Anterior cingulate cortex (tissue), 58 donors: ENCODE measurements around the gene GDPD5.

Experiments
- DNase-seq, 58 donors: peaks; one replicate each; lab custom pipeline; 2025; lab: John Stamatoyannopoulos, UW

The GDPD5 gene

GRCh38 chr11:75475767-75476650, 49.7 kb downstream of the GDPD5 start:
- peak in 2 of 58 donors; percentile 6 to 33 for DNase-seq

- DNase-seq: peak in 8 of 58 donors; percentile 13 to 34 (median 20)
Observed at GRCh38 chr11:75474878-75475766, 50.6 kb downstream of the GDPD5 start.

GRCh38 chr11:75474240-75474639, 51.5 kb downstream of the GDPD5 start:
- no peak for DNase-seq

GRCh38 chr11:75473684-75474083, 52.1 kb downstream of the GDPD5 start:
- DNase-seq: no peak

GRCh38 chr11:75472081-75472732, 53.5 kb downstream of the GDPD5 start:
- no peak for DNase-seq

- no peak for DNase-seq
Observed at GRCh38 chr11:75471176-75471973, 54.4 kb downstream of the GDPD5 start.

- peak in 1 of 58 donors; percentile 24 for DNase-seq
Observed at GRCh38 chr11:75470476-75471080, 55.2 kb downstream of the GDPD5 start.

- no peak for DNase-seq
Observed at GRCh38 chr11:75469785-75470405, 55.8 kb downstream of the GDPD5 start.

- DNase-seq: no peak
Observed at GRCh38 chr11:75468534-75469340, 57.0 kb downstream of the GDPD5 start.

- DNase-seq: no peak
Observed at GRCh38 chr11:75467881-75468280, 57.9 kb downstream of the GDPD5 start.

GRCh38 chr11:75467311-75467710, 58.4 kb downstream of the GDPD5 start:
- DNase-seq: no peak

- DNase-seq: no peak
Observed at GRCh38 chr11:75465701-75466531, 59.8 kb downstream of the GDPD5 start.

- no peak for DNase-seq
Observed at GRCh38 chr11:75463106-75463774, 62.5 kb downstream of the GDPD5 start.

- no peak for DNase-seq
Observed at GRCh38 chr11:75462117-75462653, 63.6 kb downstream of the GDPD5 start.

GRCh38 chr11:75461151-75461550, 64.6 kb downstream of the GDPD5 start:
- no peak for DNase-seq

GRCh38 chr11:75456596-75457183, 69.1 kb downstream of the GDPD5 start:
- no peak for DNase-seq
